Stimulated activated CD4-positive, alpha-beta T cell treated with anti-CD3 and anti-CD28 coated beads, Interleukin-4, amount 100 ng/mL, for 4 hours (primary cell): ENCODE results near the gene ONECUT3.
"Not testable (repeated sequence)": the region's sequence is repeated elsewhere in the genome, so short reads cannot be mapped to it uniquely, and the experiment has no call there.

Experiments
- DNase-seq, 2 experiments: peaks; one replicate each; pipeline ENCODE4 v3.0.0-alpha.2; 2020

ONECUT3 gene

DNA sequence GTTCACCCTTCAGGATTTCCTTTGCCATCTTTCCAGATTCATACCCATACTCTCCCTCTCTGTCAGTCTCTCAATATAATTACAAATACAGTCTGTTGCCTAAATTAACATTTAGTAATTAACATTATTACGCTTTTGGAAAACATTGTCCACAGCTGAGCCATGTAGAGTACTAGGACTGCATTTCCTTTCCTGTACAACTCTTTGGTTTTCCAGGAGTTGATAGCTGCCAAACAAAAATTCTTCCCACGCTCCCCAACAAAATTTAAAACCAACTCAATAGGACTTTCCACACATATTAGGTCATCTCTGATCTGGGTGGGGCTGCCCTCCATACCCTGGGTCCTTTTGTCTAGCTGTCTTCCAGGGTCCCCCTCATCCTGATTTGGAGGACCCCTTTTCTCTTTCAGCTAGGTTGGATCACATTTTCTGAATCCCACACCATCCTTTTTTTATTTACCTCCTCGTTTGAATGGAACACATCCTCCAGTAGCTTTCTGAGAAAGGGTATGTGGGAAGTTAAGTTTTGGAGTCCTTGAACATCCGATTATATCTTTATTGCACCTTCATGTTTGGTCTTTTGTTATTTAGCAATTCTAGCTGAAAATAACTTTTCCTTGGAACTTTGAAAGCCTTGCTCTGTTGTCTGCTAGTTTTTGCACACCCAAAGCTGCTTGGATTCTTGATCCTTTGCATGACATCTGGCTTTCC lies 17.7 kb downstream of the ONECUT3 start:
- no peak for DNase-seq

GRCh38 chr19:1773184-1773583 lies 19.9 kb downstream of the ONECUT3 start:
- DNase-seq = no peak

- DNase-seq = no peak
These were observed 21.9 kb downstream of the ONECUT3 start for GRCh38 chr19:1774989-1775772.

- no peak for DNase-seq
These were observed 22.8 kb downstream of the ONECUT3 start for GRCh38 chr19:1775951-1776605.

GRCh38 chr19:1776606-1777147 lies 23.4 kb downstream of the ONECUT3 start:
- DNase-seq = no peak

DNA sequence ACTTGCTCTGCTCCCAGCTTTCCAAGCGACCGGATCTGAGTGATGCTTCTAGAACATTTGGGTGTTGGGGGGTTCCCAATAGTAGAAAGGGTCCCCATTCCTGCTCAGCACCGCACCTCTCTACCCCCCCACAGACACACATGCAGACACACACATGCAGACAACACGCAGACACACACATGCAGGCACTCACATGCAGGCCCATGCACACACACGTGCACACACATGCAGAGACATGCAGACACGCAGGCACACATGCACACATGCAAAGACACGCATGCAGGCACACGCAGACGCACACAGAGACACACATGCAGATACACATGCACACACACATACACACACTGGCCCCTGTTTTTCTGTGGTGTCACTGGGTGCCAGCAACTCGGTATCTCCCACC lies 23.8 kb downstream of the ONECUT3 start:
- DNase-seq = no peak

DNA sequence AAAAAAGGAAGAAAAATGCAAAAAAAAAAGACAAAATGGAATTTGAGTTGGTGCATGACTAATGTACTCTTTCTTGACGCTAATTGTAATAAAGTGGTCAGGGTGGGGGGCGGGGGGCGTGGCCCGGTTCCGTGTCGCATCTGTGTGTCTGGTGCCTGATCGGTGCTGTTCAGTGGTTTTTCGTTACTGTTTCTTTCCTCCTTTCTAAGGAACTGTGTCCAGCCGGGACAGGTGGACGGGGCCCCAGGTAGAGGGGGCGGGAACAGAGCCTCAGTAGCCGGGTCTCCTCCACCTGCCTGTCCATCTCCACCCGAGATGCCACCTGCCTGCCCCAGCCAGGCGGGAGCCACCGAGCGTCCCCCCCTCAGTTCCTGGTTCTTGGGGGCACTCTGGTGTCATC lies 26.3 kb downstream of the ONECUT3 start:
- DNase-seq = no peak

GRCh38 chr19:1780272-1780958 lies 27.1 kb downstream of the ONECUT3 start:
- DNase-seq = no peak

GRCh38 chr19:1782521-1782920 lies 29.2 kb downstream of the ONECUT3 start:
- DNase-seq = no peak

- DNase-seq = no peak
These were observed 30.0 kb downstream of the ONECUT3 start for GRCh38 chr19:1783354-1783753.

DNA sequence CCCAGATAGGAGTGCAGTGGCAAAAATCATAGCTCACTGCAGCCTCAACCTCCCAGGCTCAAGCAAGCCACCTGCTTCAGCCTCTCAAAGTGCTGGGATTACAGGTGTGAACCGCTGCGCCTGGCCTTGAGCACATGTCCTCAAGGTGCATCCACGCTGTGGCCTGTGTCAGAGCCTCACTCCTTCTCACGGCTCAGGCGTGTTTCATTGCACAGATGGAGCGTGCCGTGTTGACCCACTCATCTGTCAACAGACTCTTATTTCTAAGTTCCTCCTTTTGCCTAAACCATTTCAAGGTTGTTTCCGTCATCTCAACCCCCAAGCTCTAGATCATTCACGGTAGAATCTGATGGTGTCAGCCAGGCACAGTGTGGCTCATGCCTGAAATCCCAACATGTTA lies 30.6 kb downstream of the ONECUT3 start:
- DNase-seq = no peak

GRCh38 chr19:1785310-1785709 lies 32.0 kb downstream of the ONECUT3 start:
- DNase-seq = no peak

GRCh38 chr19:1786668-1787067 lies 33.4 kb downstream of the ONECUT3 start:
- DNase-seq = no peak

DNA sequence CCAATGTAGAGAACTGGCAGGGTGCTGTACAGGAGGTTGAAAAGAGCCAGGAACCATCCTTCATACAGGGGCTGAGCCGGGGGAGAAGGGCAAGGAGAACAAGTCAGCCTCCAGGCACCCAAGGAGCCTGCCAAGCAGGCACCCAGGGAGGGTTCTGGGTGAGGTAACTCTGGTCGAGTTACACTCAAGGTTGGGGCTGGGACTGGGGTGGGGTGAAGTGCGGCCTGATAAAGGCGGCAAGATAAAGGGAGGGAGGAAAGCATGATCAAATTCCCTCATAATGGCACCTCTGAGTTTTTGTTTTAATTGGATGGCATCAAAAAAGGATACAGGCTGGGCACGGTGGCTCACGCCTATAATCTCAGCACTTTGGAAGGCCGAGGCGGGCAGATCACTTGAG lies 33.8 kb downstream of the ONECUT3 start:
- DNase-seq = no peak

GRCh38 chr19:1789261-1790041 lies 36.1 kb downstream of the ONECUT3 start:
- DNase-seq = no peak

DNA sequence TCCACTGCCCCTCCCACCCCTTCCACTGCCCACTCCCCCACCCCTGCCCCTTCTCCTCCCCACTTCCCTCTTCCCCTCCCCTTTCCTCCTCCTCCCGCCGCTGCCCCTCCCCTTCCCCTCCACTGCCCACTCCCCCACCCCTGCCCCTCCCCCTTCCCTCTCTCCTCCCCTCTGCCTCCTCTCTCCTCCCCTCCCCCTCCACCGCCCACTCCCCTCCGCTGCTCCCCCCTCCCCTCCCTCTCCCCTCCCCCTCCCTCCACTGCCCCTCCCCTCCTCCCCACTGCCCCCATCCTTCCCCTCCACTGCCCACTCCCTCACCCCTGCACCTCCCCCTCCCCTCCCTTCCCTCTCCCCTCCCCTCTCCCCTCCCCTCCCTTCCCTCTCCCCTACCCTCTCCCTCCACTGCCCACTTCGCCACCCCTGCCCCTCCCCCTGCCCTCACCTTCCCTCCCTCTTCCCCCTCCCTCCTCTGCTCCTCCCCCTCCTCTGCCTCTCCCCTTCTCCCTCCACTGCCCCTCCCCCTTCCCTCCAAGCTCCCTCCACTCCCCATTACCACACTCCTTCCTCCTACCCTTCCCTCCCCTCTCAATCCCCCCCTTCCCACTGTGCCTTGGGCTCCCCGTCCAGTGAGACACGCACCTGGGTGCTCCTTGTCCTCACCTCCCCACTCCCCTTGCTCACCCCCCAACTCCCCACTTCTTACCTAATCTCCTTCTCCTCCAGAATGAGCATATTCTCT lies 36.9 kb downstream of the ONECUT3 start:
- DNase-seq = no peak

DNA sequence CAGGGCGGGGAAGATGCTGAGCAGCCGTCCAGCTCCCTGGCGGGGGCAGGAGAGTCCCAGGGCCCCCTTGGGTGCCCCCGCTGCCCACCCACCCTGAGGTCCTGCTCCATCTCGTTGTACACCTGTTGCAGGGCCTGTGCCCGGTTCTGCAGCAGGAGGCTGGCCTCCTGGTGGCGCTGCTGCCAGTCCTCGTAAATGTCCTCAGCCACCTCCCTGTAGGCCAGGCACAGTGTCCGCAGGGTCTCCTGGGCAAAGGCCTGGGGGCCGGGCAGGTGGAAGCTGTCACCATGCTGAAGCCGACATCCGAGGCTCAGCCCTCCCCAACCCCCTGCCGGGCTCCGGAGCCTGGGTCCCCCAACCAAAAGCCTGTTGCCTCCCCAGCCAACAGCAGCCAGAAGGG lies 38.6 kb downstream of the ONECUT3 start:
- DNase-seq = no peak

GRCh38 chr19:1794424-1795172 lies 41.3 kb downstream of the ONECUT3 start:
- no peak for DNase-seq

DNA sequence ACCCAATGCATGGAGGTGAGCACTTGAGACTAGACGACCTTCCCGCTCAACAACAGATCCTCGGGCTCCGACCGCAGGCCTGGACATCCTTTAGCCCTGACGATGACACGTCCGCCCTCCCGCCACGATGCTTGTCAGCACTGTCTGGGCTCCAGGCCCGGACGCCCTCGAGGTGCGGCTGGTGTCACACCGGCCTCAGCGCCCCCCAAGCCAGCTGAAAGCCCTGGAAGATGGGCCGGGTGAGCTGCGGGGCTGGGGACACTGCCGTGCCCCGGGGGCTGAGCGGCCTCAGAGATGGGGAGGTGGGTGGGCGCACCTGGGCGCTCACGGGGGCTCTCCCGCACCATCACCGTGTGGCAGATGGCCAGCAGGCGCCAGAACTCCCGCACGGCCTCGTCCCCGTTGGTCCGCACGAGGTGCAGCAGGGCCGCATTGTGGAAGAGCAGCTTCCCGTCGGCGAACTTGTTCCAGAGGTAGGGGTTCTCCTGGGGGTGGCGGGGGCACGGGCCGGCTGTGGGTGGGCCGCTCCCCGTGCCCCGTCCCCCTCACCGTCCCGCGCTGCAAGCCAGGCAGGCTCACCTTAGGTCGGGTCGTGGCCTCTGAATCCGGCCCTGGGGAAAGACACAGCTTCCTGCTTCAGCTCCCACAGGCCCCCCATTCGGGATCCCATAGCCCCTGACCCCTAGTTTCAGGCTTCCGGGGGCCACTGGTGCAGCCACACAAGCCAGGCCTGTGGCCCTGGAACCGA lies 43.3 kb downstream of the ONECUT3 start:
- DNase-seq = no peak

GRCh38 chr19:1797313-1797712 lies 44.0 kb downstream of the ONECUT3 start:
- not testable (repeated sequence) for DNase-seq
